CD1c-positive myeloid dendritic cell (primary cell): ENCODE results near the gene INAFM2.

Experiments used
- DNase-seq: peaks from one replicate; pipeline ENCODE4 v3.0.0-alpha.2; 2016; ENCODE audit errors: extremely low spot score

Gene INAFM2

GRCh38 chr15:40342416-40343320 lies 19.2 kb downstream of the INAFM2 start:
- no peak for DNase-seq

DNA sequence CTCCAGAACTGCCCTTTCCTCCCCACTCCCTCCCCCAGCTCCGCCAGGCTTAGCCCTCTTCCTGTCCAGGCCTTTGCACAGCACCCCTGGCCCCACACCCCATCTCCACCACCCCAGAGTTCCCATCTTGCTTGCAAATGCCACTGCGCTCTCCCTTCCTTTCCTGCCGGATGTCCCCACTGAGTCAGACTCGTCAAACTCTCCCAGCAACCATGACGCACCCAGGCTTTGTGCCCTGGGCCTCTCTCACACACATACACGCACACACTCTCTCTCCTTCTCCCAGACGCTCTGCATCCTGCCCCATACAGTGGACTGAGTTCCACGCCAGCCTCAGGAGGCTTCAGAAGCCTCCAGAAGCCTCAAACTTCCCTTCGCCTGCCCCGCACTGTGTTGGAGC lies 20.0 kb downstream of the INAFM2 start:
- DNase-seq: no peak

DNA sequence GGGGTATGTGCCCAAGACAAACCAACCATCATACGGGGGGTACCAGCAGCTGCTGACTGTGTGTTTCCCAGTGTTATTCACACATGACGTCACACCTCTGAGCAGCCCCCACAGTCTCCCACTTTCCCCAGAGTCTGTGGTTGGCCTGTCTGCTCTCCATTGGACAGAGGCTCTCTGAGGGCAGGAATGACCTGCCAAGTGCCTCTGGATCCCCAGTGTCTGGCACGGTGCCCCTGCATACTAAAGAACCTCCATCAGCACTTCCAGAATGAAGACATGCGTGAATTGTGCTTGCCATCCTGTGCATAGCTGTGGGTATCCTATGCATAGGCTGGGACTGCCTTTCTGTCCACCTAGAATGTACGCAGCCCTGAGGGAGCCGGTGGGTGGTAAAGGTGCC lies 20.7 kb downstream of the INAFM2 start:
- DNase-seq: no peak

DNA sequence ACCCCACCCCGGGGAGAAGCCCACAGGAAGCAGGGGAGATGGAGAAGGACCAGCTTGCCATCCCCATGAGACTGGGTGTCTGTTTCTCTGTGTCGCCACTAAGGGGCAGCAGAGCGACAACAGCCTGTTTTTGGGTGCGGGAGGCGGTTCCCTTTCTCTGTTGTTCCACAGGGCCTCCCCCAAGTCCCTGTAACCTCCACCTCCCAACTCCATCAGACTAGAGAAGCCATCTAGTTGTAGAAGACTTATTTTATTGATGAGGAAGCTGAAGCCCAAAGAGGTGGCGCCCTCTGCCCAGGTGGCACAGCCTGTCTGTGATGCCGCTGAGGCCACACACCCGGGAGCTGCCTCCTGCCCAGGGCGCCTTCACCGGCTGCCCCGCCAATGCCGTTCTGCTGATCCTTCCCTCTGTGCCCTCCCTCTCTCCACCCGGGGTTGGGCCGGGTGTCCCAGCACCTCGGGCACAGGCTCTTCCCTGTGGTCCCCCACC lies 21.2 kb downstream of the INAFM2 start:
- peak; percentile 76 for DNase-seq

DNA sequence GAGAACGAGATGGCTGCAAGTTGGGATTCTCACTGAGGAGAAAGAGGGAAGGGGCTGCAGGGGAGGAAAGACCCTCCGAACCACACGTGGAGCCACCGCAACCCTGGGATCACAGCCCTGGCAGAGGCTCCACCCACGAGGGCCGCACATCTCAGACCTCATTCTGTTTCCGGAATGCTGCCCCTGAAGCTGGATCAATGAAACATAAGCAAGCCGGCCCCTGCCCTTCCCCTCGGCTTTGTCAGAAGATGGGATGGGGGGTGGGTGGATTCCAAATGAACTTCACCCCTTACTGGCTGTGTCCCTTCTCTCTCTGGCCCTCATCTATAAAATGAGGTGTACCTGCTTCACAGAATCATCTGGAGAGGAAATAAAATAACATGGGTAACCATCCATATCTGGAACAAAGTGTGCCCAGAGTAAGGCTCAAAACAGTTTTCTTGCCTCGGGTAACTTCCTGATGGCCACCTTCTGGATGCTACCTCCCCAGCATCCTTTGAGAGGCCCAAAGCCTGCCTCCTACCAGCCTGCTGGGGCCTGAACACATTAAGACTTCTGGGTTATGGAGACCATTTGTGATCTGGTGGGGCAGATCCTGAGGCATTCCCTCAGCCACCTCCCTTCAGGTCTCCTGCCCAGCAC lies 21.9 kb downstream of the INAFM2 start:
- no peak for DNase-seq

DNA sequence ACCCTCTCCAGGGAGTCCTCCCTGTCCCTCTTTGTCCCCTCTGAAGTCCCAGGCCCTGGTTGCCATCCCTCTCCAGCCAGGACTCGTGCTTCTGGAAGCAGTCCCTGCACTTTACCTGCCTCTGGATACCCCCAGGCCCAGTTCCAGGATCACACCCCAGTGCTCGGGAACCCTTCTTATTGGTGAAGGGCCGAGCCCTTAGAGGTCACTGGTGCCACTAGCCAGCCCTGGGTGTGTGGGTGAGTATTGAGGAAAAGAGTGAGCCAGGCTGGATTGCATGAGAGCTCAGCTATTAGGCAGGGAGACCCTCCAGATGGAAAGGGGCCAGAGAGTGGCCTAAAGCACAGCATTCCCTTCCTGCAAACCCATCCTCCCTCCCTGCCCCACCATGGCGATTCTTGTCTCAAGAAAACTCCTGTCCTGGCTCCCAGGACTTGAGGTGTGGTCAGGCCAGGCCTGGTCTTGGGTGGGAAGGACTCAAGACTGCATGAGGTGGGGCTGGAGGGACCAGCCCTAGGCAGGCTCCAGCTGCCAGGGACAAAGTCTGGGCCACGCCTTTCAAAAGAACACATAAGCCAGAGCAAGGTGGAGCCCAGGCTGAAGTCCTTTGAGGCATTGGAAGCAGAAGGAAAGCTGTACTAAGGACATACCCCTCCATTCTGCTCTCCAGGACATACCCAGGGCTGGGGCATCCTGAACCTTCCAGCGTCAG lies 22.5 kb downstream of the INAFM2 start:
- no peak for DNase-seq

GRCh38 chr15:40346579-40347558 lies 23.4 kb downstream of the INAFM2 start:
- no peak for DNase-seq

- no peak for DNase-seq
Measured at GRCh38 chr15:40347559-40348473, 24.3 kb downstream of the INAFM2 start.

DNA sequence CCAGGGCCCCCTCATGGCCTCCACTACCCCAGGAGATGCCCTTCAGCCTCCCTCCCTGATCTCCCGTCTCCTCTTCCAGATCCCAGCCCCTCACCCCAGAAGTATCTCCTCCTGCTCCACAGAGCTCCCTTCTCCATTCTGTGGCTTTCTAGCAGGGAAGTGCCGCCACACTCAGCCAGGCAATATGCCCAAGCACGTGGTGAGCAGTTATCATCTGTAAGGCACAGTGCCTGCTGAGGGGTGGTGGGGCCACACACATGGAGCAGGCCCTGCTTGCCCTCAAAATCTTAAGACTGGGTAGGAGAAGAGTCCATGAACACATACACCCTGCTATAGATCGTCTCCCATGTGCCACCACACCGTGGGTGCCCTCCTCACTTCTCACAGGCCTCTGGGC lies 25.0 kb downstream of the INAFM2 start:
- DNase-seq: no peak

GRCh38 chr15:40349163-40349562 lies 25.7 kb downstream of the INAFM2 start:
- no peak for DNase-seq

DNA sequence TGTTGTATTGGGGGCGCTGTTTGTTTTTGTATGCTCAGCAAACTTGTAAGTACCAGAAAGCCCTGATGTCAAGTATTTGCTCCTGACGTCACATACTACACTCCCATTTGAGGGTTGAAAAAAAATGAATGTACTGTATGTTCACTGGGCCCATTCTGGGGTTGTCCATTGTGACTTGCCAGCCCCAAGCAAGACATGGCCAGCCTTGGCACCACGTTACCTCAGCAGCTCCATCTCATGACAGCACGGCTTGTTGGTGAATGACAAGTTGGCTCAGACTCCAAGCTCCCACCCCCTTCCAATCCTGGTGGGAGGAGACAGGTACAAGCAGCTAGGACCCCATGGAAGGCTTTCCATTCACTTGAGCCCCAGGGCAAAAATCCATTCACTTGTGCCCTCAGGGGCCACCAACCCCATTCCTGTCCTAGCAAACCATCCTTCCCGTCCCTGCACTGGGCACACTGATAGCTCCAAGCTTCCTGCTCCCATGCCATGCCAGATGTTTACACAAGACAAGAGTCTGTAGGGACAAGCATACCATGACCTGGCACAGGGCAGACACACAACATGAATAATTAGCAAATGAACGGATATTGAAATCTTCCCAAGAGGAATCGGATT lies 28.9 kb downstream of the INAFM2 start:
- DNase-seq: no peak

- no peak for DNase-seq
Measured at GRCh38 chr15:40353697-40354096, 30.2 kb downstream of the INAFM2 start.

DNA sequence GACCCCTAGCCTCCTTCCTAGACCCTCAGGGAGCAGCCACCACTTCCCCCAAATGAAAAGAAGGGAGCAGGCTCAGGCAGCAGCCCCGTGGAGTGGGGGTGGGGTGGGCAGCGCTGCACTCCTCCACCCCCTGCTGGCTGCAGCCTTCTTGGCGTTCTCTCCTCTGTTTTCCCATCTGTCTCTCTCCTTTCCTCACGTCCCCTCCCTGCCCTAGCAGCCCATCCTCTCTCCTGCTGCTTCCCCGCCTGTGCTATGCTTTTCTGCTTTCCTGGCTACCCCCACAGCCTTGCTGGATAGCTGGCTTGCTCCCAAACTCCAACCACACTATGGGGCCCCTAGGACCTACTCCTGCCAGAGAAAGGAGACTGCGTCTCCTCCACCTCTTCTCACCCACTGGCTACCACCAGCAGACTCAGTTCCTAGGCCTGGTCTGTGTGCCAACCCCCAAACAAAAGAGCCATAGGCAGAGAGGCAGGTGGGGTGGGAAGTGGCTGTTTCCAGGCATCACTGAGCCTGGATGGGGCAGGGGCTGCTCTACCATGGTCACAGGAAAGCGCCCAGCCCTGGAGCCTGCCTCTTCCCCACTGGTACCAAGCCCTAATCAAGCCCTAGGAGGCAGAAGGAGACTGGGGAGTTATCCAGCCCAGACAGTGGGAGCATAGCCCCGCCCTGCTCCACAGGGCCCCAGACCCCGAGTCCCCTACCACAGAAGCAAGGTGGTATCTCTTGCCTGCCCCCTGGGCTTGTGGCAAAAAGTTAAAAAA lies 31.1 kb downstream of the INAFM2 start:
- no peak for DNase-seq

DNA sequence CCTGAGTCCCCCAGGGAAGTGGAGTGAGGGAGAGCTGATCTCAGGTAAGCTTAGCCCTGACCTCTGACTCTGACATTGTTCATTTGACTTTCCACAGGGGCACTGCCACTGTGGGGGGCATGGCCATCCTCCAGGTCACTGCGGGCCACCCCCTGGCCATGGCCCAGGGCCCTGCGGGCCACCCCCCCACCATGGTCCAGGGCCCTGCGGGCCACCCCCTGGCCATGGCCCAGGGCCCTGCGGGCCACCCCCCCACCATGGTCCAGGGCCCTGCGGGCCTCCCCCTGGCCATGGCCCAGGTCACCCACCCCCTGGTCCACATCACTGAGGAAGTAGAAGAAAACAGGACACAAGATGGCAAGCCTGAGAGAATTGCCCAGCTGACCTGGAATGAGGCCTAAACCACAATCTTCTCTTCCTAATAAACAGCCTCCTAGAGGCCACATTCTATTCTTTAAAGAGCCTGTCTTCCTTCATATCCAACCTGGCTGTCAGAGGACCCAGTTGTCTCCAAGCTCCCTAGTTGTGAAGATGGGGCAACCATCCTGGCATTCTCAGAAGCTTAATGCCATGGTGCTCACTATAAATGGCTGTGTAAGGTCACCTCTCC lies 32.6 kb downstream of the INAFM2 start:
- DNase-seq: no peak

DNA sequence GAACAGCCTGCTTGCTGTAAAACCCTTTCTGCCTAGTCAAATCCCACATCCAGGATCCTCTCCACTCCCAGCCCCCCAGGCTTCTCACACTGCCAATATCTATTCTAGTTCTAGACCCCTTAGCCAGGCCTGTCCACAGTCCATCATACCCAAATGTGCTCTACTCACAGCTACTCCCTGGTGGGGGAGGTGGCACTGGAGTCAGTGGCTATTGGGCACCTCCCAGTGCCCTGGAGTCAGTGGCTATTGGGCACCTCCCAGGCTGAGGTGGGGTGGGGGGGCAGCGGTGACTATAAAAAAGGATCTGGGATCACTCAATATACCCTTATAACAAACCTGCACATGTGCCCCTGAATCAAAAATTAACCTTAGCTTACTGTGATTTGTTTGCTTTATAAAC lies 33.8 kb downstream of the INAFM2 start:
- no peak for DNase-seq

GRCh38 chr15:40357723-40358470 lies 34.4 kb downstream of the INAFM2 start, which contains the start of gene DISP2:
DISP2 (plus strand) TSS chr15:40358219; CDS start chr15:40358322, 103 bp downstream.
- DNase-seq: peak; percentile 95

GRCh38 chr15:40358471-40359353 lies 35.2 kb downstream of the INAFM2 start:
- peak; percentile 13 for DNase-seq
